GM15510 (cell line): ENCODE data around the gene CDCP2.

Source experiments
- POLR2A ChIP-seq: IDR thresholded peaks from 3 replicates; pipeline ENCODE4 v1.6.1; 2011; ENCODE audit warnings: borderline replicate concordance; ENCODE audit not compliant: insufficient read length; ENCODE audit errors: extremely low read depth

Gene CDCP2

GRCh38 chr1:54114955-54115354 is 37.8 kb downstream of the CDCP2 start:
- no peak for TF ChIP-seq POLR2A

DNA sequence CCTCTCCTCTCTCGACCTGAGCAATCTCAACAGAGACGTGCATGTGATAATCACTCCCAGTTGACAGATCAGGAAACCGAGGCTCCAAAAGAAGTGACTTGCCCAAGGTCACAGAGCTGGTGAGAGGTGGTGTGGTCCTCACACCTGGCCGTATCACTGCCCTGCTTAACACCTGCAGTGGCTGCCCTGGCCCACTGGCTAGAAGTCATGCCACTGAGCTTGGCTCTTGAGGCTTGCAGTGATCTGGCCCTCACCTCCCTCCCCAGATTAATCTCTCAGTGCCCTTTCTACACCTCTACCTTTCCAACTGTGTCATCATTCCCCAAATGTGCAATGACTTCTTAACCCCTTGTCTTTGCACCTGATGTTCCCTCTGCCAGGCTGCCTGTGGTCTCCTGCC is 38.8 kb downstream of the CDCP2 start:
- TF ChIP-seq POLR2A: no peak

- TF ChIP-seq POLR2A: no peak
Measured at GRCh38 chr1:54112705-54113368, 40.0 kb downstream of the CDCP2 start.

DNA sequence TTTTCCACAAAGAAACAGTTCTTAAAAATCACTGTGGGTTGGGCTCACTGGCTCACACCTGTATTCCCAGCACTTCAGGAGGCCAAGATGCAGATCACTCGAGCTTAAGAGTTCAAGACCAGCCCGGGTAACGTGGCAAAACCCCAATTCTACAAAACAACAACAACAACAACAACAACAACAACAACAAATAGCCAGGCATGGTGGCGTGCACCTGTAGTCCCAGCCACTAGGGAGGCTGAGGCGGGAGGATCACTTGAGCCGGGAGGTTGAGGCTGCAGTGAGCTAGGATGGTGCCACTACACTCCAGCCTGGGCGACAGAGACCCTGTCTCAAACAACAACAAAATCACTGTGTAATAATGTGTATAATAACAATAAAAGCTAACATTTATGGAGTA is 40.8 kb downstream of the CDCP2 start:
- no peak for TF ChIP-seq POLR2A

DNA sequence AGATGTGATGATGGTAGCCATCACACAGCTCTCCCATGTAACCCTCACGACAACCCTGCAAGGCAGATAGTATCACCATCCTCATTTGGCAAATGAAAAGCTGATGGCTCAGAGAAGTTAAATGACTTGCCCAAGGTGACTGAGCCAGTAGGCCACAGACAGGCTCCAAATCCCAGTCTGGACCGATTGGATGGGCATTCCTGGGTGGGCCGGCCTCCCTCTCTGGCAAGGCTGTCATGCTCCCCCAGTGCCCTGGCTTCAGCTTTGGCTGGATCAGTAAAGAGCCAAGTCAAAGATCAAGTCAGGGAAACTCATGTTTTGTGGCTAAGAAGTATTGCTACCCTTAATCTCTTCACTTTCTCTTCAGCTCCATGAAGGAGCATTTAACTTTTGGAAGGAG is 41.2 kb downstream of the CDCP2 start:
- TF ChIP-seq POLR2A: no peak

DNA sequence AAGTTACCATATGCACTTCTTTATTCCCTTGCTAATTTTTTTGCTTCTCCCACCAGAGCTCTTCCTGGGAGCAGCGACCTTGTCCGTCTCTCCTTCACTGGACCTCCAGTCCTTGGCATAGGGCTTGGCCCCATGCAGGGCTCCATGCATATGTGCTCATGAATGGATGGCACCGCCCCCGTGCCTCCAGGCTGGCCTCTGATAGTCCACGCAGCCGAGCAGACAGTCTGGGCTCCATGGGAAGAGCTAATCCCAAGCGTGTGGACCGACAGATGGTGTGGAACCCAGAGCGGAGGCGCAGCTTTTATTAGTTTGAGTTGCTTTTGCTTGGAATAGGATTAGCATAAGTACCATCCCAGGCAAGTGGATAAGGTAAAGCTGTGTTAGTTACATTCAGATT is 41.8 kb downstream of the CDCP2 start:
- no peak for TF ChIP-seq POLR2A

- no peak for TF ChIP-seq POLR2A
Measured at GRCh38 chr1:54109129-54110090, 43.4 kb downstream of the CDCP2 start.

- no peak for TF ChIP-seq POLR2A
Measured at GRCh38 chr1:54108156-54108555, 44.6 kb downstream of the CDCP2 start.

- TF ChIP-seq POLR2A: no peak
Measured at GRCh38 chr1:54107131-54107530, 45.7 kb downstream of the CDCP2 start.

GRCh38 chr1:54105736-54106269 is 47.0 kb downstream of the CDCP2 start:
- no peak for TF ChIP-seq POLR2A

DNA sequence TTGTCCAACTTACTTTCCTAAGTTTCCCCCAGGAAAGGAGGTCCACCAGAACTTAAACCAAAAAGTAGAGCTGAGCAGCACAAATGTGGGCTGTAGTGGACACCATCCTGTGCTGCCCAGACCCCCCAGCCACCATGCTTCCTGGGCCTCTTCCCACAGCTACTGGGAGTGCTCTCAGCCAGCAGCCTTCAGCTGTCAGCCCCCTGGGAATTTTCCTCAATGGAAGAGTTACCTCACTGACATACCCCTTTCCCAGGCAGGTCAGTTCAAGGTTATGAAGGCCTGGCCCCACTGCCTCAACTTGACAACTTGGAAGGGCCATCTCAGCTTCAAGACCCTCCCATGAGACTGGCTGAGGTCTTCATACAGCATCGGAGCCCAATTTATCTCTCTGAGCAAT is 47.7 kb downstream of the CDCP2 start:
- no peak for TF ChIP-seq POLR2A

- TF ChIP-seq POLR2A: no peak
Measured at GRCh38 chr1:54103414-54103813, 49.4 kb downstream of the CDCP2 start.

GRCh38 chr1:54100500-54100899 is 52.3 kb downstream of the CDCP2 start:
- no peak for TF ChIP-seq POLR2A

- TF ChIP-seq POLR2A: no peak
Measured at GRCh38 chr1:54099061-54099610, 53.7 kb downstream of the CDCP2 start.

DNA sequence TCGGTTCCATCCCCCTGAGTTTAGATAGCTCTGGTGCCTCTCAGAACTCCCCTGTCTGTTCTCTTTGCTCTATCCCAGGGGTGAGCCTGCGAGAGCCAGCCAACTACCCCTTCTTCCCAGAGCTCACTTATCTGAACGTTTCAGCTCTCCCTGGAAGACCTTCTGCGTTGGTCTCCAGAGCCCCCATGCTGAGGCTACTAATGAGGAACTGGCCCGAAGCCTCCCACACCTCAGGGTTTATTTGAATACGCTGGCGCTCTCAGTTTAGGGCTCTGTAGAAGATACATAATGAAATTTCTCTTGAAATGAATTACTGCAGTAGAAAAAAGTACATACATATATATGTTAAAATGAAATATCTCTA is 55.9 kb downstream of the CDCP2 start:
- no peak for TF ChIP-seq POLR2A

DNA sequence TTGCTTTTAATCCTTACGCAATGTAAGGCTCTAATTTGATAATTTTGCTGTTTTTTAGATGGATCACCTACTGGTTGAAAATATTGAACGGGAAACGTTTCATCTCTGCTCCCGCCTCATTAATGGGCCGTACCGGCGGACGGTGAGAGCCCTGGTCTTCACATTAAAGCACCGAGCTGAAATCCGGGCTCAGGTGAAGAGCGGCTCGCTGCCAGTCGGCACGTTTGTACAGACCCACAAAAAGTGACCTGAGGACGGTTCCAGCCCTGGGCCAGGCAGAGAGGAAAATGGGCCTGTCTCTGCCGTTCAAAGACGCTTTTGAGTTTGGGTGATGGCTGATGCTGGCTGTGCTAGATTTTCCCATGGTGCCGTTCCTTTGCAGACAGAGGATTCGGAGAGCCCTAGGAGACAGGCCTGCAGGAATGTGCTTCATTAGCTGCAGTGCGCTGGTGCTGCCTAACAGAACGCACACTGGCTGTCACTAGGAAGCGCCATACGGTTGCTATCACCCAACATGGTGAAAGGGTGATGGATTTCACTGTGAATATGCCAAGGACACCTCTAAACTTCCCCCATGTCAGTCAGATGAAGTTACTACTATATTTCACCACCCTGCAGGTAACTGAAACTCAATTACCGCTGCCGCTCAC is 56.4 kb downstream of the CDCP2 start:
- no peak for TF ChIP-seq POLR2A
